SK-N-MC (cell line): ENCODE results near the gene NAA35.

ENCODE experiments used
- EZH2 ChIP-seq: fragments of 200-600 bp; sonication (generic); IDR thresholded peaks from one replicate; pipeline ENCODE4 v1.6.1; 2017; ENCODE audit warnings: antibody characterized with exemption
- POLR2AphosphoS5 ChIP-seq: IDR thresholded peaks from 2 replicates; pipeline ENCODE4 v1.6.1; 2012; ENCODE audit warnings: mild to moderate bottlenecking, low read depth, low read length, borderline replicate concordance

GRCh38 chr9:86043999-86044398 lies 103.1 kb downstream of the NAA35 start:
- TF ChIP-seq POLR2AphosphoS5: no peak
- TF ChIP-seq EZH2: no peak
